ENCODE results near the gene THAP11.
A peak's percentile ranks its signal among the peaks of the same experiment; 100 is the strongest.

Gene THAP11

DNA sequence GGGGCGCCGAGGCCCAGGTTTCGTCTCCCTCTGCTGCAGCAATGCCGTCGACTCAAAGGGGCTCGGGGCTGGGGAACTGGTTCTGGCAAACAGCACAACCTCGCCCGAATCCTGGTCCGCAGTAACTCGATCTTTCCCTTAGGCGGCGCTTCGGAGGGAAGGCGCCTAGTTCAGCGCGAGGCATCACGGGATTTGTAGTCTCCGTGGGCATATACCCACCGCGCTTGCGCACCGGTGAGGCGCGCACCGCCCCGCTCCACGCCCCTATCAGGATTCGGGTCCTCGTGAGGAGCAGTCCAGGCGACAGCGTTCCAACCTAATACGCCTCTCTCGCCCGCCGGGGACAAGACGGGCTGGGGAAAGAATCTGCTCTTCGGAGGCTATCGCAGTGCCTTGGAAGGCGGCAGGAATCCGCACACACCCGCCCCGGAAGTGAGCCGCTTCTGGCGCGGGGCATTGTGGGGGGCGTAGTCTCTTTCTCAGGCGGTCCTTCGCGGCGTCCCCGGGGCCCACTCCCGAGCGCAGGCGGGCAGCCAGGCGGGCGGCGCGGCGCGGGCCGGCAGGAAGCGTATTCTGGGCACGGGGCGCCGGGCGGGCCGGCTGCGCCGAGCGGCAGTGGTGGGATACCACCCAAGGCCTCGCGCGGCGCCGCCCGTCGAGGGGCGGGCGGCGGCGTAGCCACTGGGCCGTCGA, at the start of gene THAP11:
THAP11 (plus strand) TSS at position 505 of the 693 bp plus-strand sequence. CDS start 235 bp downstream, outside the sequence.
- no peaks in the 10 kb centered on the region for H3K27me3 Mint-ChIP-seq
- no peaks in the 10 kb centered on the region for H3K9me3 Mint-ChIP-seq
- peak within 1 kb of the TSS; percentile 90 for H3K27ac Mint-ChIP-seq (ENCODE audit: low read depth)
- DNase-seq (ENCODE audit: low spot score in 2 of 2): peak; percentile 93 to 96
- peak; percentile 58 for ATAC-seq (replicated peaks; ENCODE audit: extremely low read depth, poor library complexity, severe bottlenecking)
- peaks cover 27% of the 10 kb centered on the region for H3K4me1 Mint-ChIP-seq
- peak within 1 kb of the TSS; percentile 86 for H3K4me3 Mint-ChIP-seq
- H3K36me3 Mint-ChIP-seq (ENCODE audit: insufficient read depth): peaks cover 12% of the 10 kb centered on the region

DNA sequence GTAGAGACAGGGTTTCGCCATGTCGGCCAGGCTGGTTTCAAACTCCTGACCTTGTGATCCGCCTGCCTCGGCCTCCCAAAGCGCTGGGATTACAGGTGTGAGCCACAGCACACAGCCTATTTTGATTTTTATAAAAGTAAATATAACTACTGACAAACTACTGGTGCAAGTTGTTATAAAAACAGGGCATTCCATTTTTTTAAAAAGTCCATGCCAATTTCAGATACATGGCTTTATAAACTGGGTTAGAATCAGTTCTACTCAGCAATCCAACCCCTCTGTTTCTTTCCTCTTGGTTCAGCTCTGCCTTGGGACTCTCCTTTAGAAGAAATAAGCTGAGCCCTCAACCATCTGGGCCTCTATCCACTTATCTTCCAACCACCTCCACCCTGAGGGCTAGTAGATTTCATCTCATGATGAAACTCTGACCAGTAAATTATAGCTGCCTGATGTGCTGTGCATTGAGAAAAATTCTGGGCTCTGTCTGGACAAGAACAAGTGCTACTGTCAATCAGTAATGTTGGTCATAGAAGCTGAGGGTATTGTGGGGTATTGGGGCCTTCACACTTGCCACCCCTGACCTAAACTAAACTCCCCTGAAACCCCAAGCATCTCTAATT, 45.9 kb upstream of the THAP11 start:
- no peak for DNase-seq (ENCODE audit: low spot score in 2 of 2)
- ATAC-seq (replicated peaks; ENCODE audit: extremely low read depth, poor library complexity, severe bottlenecking): no peak
- H3K27ac Mint-ChIP-seq (ENCODE audit: low read depth): no peak overlapping the region
- H3K36me3 Mint-ChIP-seq (ENCODE audit: insufficient read depth): peaks cover 18% of the 10 kb centered on the region
- no peaks in the 10 kb centered on the region for H3K27me3 Mint-ChIP-seq
- no peaks in the 10 kb centered on the region for H3K9me3 Mint-ChIP-seq
- no peak overlapping the region for H3K4me3 Mint-ChIP-seq
- H3K4me1 Mint-ChIP-seq: peaks cover 45% of the 10 kb centered on the region

DNA sequence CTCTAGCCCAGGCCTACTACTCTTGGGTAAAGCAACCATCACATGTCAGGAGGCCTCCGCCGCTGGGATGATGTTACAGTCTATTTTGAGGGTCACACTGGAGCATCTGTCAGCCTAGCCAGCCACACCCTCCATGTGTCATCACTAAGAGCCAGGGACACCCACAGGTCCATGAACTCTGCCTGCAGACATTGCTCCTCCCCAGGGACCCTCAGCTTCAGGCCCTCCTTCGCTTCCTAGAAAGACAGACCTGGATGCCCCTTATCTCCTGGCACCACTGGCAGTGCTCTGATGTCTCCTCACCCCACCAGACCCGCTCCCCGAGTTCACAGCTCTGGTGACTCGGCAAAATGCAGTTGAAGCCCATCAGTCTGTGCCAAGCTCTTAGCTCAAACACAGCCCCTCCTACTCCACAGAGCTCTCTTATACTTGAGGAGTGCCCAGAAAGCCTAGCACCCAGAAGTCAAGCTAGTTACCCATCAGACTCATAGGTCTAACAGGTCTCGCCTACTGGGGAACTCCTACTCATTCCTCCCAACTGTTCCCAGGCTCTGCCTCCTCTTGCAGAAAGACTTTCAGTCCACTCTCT, 41.7 kb upstream of the THAP11 start:
- H3K9me3 Mint-ChIP-seq: no peaks in the 10 kb centered on the region
- peaks cover 61% of the 10 kb centered on the region for H3K4me1 Mint-ChIP-seq
- no peaks in the 10 kb centered on the region for H3K27me3 Mint-ChIP-seq
- H3K27ac Mint-ChIP-seq (ENCODE audit: low read depth): no peak overlapping the region
- H3K4me3 Mint-ChIP-seq: no peak overlapping the region
- H3K36me3 Mint-ChIP-seq (ENCODE audit: insufficient read depth): peaks cover 25% of the 10 kb centered on the region
- ATAC-seq (replicated peaks; ENCODE audit: extremely low read depth, poor library complexity, severe bottlenecking): no peak
- no peak for DNase-seq (ENCODE audit: low spot score in 2 of 2)

DNA sequence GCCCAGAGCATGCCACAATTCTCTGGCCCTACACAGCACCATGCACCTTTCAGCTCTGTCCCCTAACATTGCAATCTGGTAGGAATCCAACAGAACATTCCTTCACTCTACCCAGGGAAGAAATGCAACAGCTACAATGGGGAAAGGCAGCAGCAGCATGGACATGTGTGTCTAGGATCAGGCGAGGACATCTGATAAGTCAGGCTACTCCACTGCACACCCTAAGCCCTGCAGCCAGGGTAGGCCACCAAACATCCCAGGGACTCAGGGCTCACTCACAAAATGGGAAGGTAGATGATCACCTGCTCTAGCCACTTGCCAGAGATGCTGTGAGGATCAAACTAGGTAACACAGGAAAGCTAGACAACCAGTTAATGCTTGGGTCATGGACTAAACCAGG, 40.9 kb upstream of the THAP11 start:
- DNase-seq (ENCODE audit: low spot score in 2 of 2) (no peak), ATAC-seq (replicated peaks; ENCODE audit: extremely low read depth, poor library complexity, severe bottlenecking) (no peak)
- Mint-ChIP-seq H3K9me3 (no peaks in the 10 kb centered on the region), H3K27me3 (no peaks in the 10 kb centered on the region), H3K4me1 (peaks cover 64% of the 10 kb centered on the region), H3K27ac (ENCODE audit: low read depth) (no peak overlapping the region), H3K4me3 (peak overlapping the region; percentile 34), H3K36me3 (ENCODE audit: insufficient read depth) (peaks cover 29% of the 10 kb centered on the region)

DNA sequence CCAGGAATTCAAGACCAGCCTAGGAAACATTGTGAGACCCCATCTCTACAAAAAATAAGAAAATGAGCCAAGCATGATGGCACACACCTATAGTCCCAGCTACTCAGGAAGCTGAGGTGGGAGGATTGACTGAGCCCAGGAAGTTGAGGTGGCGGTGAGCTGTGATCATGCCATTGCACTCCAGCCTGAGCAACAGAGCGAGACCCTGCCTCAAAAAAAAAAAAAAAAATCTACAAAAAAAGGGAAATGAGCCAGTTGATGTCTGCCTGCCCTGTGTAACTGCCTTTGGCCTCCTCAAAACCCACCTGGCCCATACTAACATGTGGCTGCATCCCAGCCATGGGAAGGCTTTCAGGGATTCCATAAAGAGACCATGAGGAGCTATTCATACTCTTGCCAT, 40.2 kb upstream of the THAP11 start:
- H3K4me3 Mint-ChIP-seq: peak overlapping the region; percentile 34
- H3K9me3 Mint-ChIP-seq: no peaks in the 10 kb centered on the region
- H3K27me3 Mint-ChIP-seq: no peaks in the 10 kb centered on the region
- H3K27ac Mint-ChIP-seq (ENCODE audit: low read depth): no peak overlapping the region
- DNase-seq (ENCODE audit: low spot score in 2 of 2) (no peak), ATAC-seq (replicated peaks; ENCODE audit: extremely low read depth, poor library complexity, severe bottlenecking) (no peak)
- peaks cover 26% of the 10 kb centered on the region for H3K36me3 Mint-ChIP-seq (ENCODE audit: insufficient read depth)
- peaks cover 59% of the 10 kb centered on the region for H3K4me1 Mint-ChIP-seq

DNA sequence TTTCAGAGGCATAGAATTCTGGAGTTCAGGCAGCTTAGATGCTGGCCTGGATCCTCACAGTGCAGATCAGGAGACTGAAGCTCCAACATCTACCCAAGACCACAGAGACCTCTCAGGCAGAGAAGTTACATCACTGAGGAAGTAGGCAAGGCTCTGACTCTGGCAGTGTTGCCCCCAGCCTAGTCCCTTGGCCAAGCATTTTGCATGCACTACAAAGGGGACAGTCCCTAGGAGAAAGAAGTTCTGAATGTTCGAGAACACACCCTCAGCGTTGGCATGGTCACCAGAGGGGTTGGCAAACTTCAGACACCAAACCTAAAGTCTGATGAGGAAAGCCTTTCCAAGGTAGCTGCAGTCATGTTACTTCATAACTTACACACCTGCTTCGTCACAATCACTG, 38.2 kb upstream of the THAP11 start:
- DNase-seq (ENCODE audit: low spot score in 2 of 2): no peak
- no peaks in the 10 kb centered on the region for H3K27me3 Mint-ChIP-seq
- no peaks in the 10 kb centered on the region for H3K9me3 Mint-ChIP-seq
- peaks cover 49% of the 10 kb centered on the region for H3K4me1 Mint-ChIP-seq
- ATAC-seq (replicated peaks; ENCODE audit: extremely low read depth, poor library complexity, severe bottlenecking): no peak
- peak overlapping the region; percentile 25 for H3K4me3 Mint-ChIP-seq
- no peak overlapping the region for H3K27ac Mint-ChIP-seq (ENCODE audit: low read depth)
- peaks cover 18% of the 10 kb centered on the region for H3K36me3 Mint-ChIP-seq (ENCODE audit: insufficient read depth)

DNA sequence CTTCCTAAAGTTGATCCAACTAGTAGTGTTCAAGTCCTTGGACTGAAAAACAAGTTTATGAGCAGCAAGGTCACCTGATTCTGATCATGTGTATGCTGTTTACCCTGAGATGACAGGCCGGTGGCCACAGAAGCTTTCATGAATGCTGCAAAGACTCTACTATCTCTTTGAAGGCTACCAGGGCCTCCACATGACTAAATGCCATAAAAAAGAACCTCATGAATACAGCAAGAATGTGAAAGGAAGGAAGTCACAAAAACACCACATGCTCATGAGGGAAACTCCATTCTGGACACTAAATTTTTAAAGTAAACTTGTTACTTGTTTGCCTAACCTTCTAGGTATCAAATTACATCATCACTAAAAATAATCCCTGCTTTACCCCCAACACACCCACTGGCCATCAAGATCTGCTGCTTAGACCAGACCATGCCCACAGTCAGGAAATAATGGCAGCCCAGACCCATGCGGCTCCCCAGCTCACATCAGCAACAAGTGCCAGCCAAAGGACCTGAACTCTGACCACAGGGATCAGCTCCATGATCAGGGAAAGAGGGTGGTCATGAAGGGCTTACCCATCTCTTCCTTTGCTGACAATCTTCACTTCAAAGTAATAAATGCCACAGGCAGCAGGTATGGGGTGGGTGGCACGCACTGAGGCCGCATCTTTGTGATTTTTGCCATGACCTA, 37.1 kb upstream of the THAP11 start:
- H3K36me3 Mint-ChIP-seq (ENCODE audit: insufficient read depth): peaks cover 18% of the 10 kb centered on the region
- no peak for ATAC-seq (replicated peaks; ENCODE audit: extremely low read depth, poor library complexity, severe bottlenecking)
- H3K9me3 Mint-ChIP-seq: no peaks in the 10 kb centered on the region
- H3K4me3 Mint-ChIP-seq: peak overlapping the region; percentile 78
- peak overlapping the region; percentile 88 for H3K27ac Mint-ChIP-seq (ENCODE audit: low read depth)
- peaks cover 40% of the 10 kb centered on the region for H3K4me1 Mint-ChIP-seq
- DNase-seq (ENCODE audit: low spot score in 2 of 2): no peak
- H3K27me3 Mint-ChIP-seq: no peaks in the 10 kb centered on the region

DNA sequence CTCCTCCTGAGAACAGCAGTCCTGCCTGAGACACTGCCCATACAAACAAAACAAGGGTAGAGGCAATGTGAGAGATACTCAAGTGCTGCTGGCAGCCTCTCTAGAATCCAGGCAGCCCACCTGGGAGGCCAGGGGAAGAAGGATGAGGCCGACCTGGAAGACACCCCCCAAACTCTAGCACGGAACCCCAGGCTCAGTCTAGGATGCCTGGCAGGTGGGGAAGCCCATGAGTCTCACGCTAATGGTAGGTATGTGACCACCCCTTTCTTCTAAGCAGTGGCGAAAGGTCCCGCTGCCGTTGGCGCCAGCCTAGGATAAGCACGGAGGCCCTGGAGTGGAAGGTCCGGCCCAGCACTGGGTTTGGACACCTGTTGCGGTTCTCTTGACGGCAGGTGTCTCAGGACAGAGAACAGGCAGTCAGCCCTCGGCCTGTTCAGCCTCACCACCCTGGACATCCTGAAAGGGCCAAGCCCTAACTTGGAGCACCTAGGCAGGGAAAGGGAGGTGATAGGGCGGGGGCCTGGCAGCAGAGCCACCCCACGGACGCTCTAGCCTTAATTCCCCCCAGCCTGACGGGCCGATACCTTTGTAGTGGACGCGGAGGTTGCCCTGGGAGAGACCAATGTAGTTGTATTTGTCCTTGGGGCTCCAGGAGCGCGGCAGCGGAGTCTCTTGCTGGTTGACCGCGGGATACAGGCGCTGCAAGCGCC, 36.2 kb upstream of the THAP11 start:
- DNase-seq (ENCODE audit: low spot score in 2 of 2) (no peak), ATAC-seq (replicated peaks; ENCODE audit: extremely low read depth, poor library complexity, severe bottlenecking) (no peak)
- H3K36me3 Mint-ChIP-seq (ENCODE audit: insufficient read depth): peaks cover 13% of the 10 kb centered on the region
- peaks cover 31% of the 10 kb centered on the region for H3K4me1 Mint-ChIP-seq
- H3K4me3 Mint-ChIP-seq: peak overlapping the region; percentile 78
- H3K9me3 Mint-ChIP-seq: no peaks in the 10 kb centered on the region
- no peaks in the 10 kb centered on the region for H3K27me3 Mint-ChIP-seq
- H3K27ac Mint-ChIP-seq (ENCODE audit: low read depth): peak overlapping the region; percentile 88

DNA sequence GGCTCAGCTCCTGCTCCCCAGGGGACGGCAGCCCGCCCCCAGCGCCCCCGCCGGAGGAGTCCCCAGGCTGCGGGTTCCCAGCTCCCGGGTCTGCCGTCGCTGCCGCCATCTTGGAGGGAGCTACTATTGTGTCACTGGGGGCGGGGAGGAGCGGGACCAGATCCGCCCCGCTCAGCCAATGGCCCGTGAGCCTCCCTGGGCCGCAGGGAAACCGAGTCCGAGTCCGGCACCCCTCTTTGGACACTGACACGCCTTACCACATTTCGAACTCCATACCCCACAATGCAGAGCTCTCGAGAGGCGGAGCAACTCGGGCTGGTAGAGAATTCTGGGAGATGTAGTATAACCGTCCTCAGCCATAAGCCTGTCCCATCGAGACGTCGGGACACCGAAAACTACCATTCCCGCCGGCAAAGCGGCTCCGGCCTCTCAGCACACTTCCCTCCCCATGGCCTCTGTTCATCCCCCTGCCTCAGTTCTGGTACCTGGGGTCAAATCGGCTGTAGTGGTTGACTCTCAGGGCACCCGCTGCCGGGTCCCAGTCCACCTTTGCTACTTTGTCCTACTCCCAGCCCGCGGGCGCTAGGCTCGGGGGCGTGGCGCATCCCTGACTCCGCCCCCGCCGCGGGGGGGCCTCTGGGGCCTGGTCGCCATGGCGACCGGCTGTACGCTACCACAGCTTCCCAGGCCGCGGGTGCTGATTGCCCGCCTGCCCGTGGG, 35.5 kb upstream of the THAP11 start, which contains the start of the genes RANBP10 and TSNAXIP1:
RANBP10 (minus strand) TSS at position 133 of the 720 bp plus-strand sequence; CDS start at position 109, 24 bp downstream.
TSNAXIP1 (plus strand) TSS at position 462 of the 720 bp plus-strand sequence. CDS start 261 bp downstream, outside the sequence.
- H3K4me1 Mint-ChIP-seq: peaks cover 24% of the 10 kb centered on the region
- H3K4me3 Mint-ChIP-seq: peak within 1 kb of the TSS; percentile 78
- H3K27ac Mint-ChIP-seq (ENCODE audit: low read depth): peak within 1 kb of the TSS; percentile 88
- ATAC-seq (replicated peaks; ENCODE audit: extremely low read depth, poor library complexity, severe bottlenecking) (peak; percentile 94), DNase-seq (ENCODE audit: low spot score in 2 of 2) (peak; percentile 86 to 95)
- no peaks in the 10 kb centered on the region for H3K9me3 Mint-ChIP-seq
- no peaks in the 10 kb centered on the region for H3K27me3 Mint-ChIP-seq
- H3K36me3 Mint-ChIP-seq (ENCODE audit: insufficient read depth): peaks cover 13% of the 10 kb centered on the region

DNA sequence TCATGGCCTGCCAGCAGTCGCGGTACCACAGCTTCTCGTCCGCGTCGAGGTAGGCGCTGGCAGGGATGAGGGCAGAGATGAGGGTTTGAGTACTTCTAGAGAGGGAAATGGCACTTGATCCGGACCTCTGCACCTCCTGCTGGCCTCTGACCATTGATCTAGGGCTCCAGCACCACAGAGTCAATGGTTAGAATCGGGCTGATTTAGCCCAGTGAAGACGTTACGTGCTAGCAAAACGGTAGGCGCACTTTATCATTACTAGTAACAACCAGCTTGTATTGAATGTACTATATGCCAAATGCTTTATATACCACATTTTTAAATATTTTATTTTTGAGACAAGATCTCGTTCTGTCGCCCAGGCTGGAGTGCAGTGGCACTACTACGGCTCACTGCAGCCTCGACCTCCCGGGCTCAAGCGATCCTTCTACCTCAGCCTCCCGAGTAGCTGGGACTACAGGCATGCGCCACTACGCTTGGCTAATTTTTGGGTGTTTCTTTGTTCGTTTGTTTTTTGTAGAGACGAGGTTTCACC, 34.9 kb upstream of the THAP11 start:
- DNase-seq (ENCODE audit: low spot score in 2 of 2) (no peak), ATAC-seq (replicated peaks; ENCODE audit: extremely low read depth, poor library complexity, severe bottlenecking) (no peak)
- H3K4me3 Mint-ChIP-seq: peak overlapping the region; percentile 78
- H3K27me3 Mint-ChIP-seq: no peaks in the 10 kb centered on the region
- H3K27ac Mint-ChIP-seq (ENCODE audit: low read depth): peak overlapping the region; percentile 88
- no peaks in the 10 kb centered on the region for H3K9me3 Mint-ChIP-seq
- H3K36me3 Mint-ChIP-seq (ENCODE audit: insufficient read depth): peaks cover 11% of the 10 kb centered on the region
- H3K4me1 Mint-ChIP-seq: peaks cover 18% of the 10 kb centered on the region

DNA sequence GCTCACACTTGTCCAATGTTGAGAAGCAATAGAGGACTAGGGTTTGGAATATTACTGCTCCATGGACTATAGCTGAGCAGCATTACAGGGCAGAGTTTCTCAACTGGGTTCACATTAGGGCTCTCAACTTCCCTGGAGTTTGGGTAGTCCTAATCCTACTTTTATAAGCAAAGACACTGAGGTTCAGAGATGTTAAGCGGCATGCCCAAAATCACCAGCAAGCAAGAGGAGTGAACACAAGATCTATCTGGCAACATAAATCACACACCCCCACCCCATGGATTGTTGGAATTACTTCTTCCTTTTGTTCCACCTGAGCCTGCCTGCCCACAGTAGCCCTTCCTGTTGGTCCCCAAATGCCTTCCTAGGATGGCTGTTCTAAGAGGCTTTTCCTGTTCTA, 30.2 kb upstream of the THAP11 start:
- DNase-seq (ENCODE audit: low spot score in 2 of 2) (no peak), ATAC-seq (replicated peaks; ENCODE audit: extremely low read depth, poor library complexity, severe bottlenecking) (no peak)
- H3K27me3 Mint-ChIP-seq: no peaks in the 10 kb centered on the region
- no peak overlapping the region for H3K4me3 Mint-ChIP-seq
- no peaks in the 10 kb centered on the region for H3K9me3 Mint-ChIP-seq
- peaks cover 3% of the 10 kb centered on the region for H3K4me1 Mint-ChIP-seq
- no peak overlapping the region for H3K27ac Mint-ChIP-seq (ENCODE audit: low read depth)
- no peaks in the 10 kb centered on the region for H3K36me3 Mint-ChIP-seq (ENCODE audit: insufficient read depth)

Measured in central memory CD8-positive, alpha-beta T cell (primary cell).